HG03097 (cell line): ENCODE results near the gene PID1.
"Not testable (repeated sequence)": the region's sequence is repeated elsewhere in the genome, so short reads cannot be mapped to it uniquely, and the experiment has no call there.

ENCODE experiments used
- ATAC-seq: cut with Tn5 transposase; IDR thresholded peaks from one replicate; pipeline ENCODE4 v1.9.1; 2021; ENCODE audit not compliant: unreplicated experiment, low FRiP score

The PID1 gene

DNA sequence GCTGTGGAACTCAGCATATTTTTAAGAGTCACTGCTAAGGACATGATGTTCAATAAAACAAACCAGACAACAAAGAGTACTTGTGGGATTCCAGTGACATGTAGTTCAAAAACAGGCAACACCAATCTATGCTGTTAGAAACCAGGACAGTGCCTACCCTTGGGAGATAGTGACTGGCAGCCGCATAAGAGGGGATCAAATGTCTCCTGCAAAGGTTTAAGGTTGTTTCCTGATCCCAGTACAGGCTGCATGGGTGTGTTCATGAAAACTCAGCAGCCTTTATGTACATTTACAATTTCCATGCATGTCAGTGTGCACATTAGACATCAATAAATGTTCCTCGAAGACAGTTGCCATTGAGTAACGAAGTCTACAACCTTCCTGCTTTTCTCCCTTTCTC is 183.8 kb downstream of the PID1 start:
- ATAC-seq: no peak

DNA sequence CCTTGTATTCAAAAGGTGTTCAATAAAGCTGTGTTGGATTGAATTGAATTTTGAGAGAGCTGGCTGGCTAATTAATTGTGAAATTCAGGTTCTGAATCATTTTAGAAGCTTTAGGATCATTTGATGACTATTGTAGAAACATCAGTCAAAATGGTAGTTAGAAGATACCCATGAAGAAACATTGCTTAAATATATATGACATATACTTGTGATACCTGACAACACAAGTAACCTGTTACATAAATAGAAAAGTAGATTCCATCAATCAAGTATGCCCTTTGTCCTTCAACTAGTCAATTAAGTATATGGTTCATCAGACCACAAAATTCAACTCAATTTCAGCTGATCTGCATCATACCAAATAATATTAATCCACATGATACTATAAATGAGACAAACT is 185.6 kb downstream of the PID1 start:
- no peak for ATAC-seq

DNA sequence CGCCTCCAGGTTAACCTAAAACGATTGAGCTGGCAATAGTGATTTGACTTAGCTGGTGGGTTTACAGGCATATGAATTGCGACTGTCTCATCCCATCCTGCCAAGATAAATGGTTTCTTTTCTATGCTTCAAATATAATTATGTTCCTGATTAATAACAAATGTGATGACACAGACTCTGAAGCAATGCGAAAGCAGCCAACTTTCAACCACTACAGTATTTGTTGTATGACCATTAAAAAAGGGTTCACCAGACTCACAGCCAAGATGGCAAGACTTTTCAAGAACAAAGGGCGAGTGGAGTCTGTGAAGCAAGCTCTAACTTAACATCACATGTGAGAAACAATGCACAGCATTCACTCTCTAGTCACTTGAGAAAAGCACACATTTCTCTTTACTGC is 186.6 kb downstream of the PID1 start:
- ATAC-seq: no peak

DNA sequence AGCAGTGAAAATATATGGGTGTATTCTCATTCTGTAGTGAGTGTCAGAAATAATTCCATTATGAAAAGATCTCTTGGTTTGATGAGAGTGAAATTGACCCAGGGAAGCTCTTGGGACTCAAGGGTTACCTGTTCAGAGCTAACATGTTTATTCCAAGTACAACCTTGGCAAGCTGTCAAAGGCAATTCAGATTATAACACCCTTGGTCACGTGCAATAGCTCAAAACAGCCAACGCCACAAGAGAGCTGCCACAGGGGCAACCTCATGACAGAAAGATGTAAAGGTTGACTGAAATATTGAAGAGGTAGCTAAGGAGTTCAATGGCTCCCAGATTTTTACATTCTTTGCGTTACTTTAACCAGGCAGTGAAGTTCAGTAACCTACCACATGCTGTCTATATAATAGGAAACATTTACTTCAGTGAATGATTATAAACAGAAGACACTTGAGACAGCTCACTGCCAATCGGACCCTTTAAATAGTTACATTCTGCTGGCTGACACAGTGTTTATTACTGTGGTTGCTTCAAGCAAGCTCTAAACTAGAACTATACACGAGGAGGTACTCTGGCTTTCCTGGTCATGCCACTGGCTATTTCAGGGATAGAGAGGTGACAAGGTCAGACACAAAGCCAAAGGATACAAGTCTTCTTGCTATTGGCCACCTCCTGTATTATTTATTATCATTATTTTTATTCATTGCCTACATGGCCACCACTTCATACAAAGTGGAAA is 187.3 kb downstream of the PID1 start:
- ATAC-seq: no peak

DNA sequence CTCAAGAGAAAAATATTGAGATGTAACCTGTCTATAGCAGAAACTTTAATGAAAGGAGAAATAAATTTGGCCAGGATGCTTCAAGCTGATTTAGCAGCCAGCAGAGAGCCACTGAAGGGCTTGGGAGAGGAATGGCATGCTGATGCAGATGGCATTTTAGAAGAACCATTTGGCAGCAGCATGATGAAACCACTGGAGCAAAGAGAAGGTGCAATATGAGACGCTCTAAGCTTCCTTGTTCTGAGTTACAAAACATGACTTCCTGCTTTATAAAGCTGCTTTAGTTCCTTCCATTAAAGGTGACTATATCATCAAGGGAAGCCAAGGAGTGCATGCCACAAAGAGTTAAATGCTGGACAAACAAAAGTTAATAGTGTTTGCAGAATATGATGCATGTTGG is 189.7 kb downstream of the PID1 start:
- ATAC-seq: no peak

DNA sequence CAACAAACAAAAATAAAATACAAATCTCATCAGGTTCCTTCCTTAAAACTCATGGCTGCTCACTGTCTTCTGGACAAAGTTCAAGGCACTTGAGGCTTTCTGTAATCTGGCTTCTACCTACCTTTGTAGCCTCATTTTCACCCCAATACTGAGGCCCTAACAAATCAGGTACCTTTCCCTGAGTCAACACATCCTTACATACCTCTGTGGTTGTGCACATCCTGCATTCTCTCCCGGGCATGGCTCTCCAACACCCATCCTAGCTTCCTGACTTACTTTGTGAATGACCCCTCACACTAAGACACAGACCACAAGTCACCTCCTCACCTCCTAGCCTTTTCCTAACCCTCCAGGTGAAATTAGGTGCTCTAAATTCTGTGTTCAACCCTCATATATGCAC is 190.9 kb downstream of the PID1 start:
- ATAC-seq: no peak

DNA sequence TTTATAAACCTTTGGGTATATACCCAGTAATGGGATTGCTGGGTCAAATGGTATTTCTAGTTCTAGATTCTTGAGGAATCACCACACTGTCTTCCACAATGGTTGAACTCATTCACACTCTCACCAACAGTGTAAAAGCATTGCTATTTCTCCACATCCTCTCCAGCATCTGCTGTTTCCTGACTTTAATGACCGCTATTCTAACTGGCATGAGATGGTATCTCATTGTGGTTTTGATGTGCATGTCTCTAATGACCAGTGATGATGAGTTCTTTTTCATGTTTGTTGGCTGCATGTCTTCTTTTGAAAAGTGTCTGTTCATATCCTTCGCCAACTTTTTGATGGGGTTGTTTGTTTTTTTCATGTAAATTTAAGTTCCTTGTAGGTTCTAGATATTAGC is 194.2 kb downstream of the PID1 start:
- not testable (repeated sequence) for ATAC-seq

DNA sequence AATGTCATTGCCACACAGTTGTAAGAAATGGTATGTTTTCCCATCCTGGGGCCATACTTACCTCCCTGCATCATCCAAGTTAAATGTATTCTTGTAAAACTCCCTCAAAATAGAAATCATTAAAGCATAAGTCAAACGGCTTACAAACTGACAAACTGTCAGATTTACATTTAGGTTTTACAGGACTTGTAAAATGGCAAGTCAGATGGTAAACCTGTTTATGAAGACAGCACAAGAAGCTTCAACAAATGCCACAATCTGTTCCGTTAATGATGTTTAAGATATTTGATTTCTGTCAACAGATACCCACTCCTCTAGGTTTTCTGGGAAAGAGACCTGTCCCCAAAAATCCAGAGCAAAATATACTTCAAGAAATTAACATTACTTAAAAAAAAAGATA is 197.2 kb downstream of the PID1 start:
- ATAC-seq: no peak

DNA sequence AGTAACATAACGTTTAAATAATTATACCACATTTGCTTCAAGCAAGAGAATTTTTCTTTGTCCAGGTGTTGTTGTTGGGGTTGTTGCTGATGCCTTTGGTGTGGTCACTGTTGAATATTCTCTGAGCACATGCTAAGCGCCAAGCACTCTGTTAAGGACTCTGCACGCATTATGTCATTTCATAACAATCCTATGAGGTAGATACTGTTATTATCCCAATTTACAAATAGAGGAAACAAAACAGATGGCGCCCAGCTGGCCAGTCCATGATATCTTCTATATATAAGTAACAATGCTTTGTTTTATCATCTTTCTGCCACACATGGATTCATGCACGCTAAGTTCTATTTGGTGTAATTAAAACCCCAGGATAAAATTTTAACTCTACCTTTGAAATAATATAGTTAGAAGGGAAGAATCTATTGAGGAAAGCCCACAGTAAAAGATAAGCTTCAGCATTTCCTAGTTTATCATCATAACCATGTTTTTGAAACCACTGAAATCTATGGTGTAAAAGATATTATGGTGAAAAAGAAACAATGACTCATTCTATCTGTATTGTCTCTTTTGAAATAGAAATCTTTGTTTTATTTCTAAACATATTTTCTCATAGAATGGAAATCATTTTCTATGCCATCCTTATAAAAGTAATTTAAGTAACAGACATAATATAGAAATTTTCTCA is 199.7 kb downstream of the PID1 start:
- ATAC-seq: no peak

DNA sequence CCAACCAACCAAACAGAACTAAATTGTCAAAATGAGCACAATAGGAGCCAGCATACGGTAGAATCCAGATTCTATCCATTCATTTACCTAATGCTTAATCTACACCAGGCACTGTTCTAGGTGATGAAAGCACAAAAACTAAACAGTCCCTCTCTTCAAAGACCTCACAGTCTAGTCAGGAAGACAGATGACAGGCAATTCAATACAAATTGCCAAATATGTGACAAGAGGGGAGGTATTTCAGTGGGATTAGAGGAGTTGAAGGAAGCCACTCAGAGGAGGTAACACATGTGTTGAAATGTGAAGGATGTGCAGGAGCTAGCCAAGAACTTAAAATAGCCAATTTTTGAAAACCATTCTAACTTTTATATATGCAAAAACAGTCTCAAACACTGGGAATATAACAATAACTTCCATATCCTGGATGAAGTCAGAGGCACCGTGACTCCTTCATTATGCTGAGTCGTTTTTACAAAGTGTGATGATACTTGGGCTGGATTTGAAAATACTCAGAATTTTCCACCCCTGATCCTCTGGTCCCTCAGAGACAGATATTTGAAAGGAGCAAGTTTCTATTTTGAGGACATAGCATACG is 204.9 kb downstream of the PID1 start:
- ATAC-seq: no peak

DNA sequence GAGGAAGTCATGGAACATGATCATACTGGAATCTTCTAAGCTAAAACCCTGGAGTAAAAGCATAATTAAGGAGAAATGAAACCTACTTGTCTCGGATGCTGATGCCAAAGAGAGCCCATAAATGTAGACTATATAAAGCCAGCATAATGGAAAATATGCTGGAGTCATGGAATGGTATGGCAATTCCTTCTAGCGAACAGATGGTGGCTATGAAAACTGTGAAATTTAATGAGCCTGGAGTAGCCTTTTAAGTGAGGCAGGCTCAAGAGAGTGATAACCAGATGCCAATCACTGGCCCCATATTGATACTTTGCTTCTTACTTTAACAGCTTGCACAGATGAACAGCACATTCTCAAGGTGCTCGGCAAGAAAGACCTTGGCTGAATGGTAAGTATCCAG is 206.3 kb downstream of the PID1 start:
- no peak for ATAC-seq

DNA sequence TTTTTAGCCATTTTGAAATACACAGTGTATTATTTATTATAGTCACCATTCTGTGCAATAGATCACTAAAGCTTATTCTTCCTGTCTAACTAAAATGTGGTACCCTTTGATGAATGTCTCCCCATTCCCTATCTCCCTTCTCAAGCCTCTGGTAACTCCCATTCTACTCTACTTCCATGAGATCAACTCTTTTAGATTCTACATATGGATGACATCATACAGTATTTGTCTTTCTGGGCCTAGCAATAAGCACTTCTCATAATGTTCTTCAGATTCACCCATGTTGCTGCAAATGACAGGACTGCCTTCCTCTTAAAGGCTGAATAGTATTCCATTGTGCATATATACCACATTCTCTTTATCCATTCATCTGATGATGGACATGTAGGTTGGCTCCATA is 210.9 kb downstream of the PID1 start:
- no peak for ATAC-seq

DNA sequence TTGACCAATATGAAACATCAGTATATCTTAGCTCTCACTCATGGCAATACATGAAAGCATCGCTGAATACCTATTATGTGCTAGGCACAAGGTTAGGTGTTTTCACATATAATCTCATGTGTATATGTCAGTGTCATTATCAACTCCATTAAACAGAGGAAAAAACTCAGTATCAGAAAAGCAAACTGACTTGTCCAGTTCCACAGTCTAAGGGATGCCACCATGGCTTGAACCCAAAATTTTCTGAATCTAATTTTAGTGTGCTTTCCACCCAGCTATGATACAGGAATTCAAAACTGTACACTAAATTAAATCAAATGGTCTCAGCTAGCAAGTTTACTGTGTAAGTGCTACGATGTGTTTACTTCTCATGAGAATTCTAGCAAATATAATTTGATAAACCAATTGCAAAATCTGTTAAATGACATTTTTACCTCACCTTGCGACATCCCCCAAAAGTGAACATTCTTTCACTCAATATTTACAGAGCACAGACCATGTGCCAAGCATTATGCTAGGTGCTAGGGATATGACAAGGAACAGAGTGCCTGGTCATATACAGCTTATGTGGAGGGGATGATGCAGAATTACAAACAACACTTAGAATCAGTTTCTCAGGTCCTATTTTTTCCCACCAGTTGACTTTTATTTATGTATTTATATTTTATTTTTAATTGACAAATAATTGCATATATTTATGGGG is 211.6 kb downstream of the PID1 start:
- ATAC-seq: no peak

DNA sequence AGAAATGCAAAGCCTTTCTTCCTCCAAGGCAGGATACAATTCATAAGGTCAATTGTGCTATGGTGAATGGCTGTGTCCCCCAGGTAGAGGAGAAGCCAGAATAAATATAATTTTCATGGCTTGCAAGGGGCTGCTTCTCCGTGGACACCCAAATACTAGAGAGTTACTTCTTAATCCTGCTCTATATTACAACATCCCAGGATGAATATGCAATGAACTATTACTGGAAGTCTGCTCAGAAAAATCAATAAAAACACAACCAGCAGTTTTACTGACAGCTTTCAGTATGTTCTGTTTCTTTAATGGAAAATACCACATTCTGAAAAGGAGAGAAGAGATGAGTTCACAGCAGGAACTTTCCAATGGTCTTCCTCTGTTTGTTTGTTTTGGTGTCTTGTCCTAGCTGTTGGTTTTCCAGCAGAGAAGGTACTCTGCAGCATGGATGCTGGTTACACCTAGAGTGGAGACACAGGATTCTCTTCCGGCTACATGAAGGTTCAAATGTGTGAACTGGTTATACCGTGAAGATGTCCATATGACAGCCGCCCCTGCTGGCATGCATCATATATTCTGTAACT is 213.0 kb downstream of the PID1 start:
- ATAC-seq: no peak

DNA sequence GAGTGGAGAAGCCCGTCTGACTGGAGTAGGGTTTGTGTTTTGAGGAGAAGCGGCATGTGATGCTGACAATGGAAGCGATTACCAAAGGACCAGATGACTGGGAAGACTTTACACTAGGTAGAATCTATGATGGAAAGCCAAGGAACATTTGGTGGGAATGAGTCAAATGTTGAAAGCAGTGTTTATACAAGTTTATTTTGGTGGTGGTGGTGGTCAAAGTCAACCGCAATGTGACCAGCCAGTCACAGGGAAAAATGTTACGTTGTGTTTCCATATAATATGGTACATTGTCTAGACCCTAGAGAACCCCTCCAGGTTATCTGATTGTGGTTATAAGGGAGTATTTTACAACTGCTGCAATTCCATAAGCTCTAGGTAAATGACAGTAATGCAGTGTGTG is 216.8 kb downstream of the PID1 start:
- no peak for ATAC-seq

DNA sequence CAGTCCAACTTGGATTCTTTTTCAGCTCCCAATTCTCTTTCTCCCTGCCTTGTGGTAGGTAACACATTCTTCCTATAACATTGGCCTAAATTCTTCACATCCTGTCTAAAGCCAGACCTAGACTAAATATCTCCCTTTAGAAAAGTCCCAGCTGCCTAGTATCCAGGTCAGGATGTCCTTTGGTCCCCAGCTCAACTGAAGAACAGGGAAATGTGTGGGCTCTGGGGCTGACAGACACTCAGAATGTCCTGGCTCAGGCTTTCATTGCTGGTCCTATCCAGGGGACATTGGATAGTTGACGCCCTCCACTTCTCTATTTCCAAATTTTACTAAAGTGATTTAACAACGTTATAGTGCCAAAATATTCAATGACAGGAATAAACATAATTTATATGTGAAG is 219.3 kb downstream of the PID1 start:
- no peak for ATAC-seq

DNA sequence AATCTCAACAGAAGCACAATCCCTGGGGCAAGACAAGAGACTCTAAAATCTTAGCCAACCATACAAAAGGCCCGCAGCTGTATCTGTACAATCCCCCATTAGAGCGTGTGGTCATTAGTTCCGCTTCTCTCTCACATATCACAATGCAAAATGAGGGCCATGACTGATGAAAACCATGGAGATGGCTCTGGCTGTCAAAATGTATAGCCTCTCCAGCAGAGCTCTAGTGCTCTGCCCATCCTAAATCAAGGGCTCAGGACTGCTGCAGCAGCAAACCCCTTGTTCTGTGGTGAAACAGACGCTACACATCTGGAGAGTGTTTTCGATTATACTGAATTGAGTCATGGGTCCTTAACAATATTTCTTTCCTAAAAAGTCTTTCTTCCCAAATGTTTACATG is 221.0 kb downstream of the PID1 start:
- no peak for ATAC-seq

DNA sequence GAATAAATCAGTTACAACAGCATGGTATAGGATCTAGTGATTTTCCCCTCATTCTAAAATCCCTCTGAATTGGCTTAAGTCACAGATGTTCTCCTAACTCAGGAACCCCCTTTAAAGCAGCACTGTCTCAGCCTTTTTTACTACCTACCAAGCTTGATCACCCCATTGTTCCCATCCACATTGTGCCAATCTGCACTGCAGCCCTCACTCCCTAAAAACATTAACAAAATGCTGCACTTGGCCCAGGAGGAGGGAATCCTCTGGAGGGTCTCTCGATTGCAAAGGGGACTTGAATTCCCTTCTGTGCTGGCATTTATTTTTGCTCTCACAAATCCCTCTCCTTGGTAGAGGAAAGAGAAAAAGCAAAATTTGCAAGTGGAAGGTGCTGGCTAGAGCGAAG is 223.0 kb downstream of the PID1 start:
- ATAC-seq: no peak

DNA sequence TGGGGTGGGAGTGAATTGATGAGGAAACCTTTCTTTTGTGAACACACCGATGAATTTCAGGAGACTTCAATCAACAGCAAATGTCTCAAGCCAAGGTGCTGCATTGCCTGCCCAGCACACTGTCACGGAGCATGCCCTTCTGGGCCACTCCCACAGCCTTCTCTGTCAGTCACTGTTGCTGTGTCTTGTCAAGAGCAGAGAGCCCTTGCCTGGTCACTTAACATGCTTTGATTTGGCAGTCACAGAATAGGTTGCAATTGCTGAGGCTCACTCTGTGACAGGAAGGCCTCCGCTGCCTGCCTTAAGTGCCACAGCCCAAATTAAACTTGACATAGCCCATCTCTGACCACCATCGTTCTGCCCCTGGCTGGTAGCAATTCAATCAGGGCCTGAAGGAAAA is 225.4 kb downstream of the PID1 start:
- no peak for ATAC-seq

DNA sequence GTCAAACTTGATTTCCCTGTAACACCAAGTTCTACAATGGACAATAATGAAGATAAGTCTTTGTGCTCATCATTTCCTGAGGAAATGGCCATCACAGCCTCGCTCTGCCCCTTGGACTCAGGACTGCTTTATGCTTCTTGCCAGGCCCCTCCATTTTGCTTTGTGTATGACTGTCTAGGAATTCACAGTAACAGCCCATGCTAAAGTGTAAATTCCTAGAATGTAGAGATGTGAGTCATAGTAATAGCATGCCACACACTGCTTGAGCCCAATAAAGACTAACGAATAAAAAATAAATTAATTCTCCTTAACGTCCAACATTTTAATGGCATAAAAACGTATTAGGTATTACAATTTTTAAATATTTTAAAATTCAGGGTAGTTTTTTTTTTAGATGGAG is 226.5 kb downstream of the PID1 start:
- ATAC-seq: no peak

DNA sequence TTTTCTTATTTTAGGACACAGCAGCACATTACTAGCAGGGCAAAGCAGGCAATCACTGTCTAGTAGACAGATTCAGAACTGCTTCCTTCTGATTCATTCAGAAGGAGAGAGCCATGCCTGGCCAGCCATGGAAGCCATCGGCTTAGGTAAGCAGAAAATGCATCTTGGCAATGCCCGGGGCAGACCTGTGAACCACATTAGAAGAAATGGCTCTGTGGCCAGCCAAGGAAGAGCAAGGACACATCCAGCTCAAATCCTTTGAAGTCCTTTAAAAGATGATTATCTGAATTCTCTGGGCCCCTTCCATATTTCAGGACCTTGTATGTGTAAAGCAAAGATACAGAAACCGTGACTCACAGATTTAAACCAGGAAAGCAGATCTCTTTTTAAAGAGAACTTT is 227.4 kb downstream of the PID1 start:
- ATAC-seq: no peak
